Panc1 (cell line): ENCODE measurements around the gene DUS1L. TPM values are rescaled to one million over a fixed set of nuclear protein-coding genes. Genes with fewer than 3 reads are reported as not detected.

Experiments used
- ATAC-seq: fragments of 200-7000 bp; cut with Tn5 transposase; 2 replicates; pipeline ENCODE4 v1.9.1; 2020; ENCODE audit warnings: mild to moderate bottlenecking, moderate library complexity
- BruUV-seq: library from RNA; stranded (reverse); fragments of 400-500 nt; replicated peaks from 2 replicates; lab custom pipeline; 2021; lab: Mats Ljungman, UMichigan
- CTCF ChIA-PET: fragments of 300-600 bp; sonication (Branson Sonifier 250); formaldehyde crosslinking; loops from one replicate; lab custom pipeline; 2022; ENCODE audit warnings: antibody characterized with exemption; lab: Charles Lee
- POLR2A ChIA-PET: fragments of 300-600 bp; sonication (Branson Sonifier 250); formaldehyde crosslinking; loops from one replicate; lab custom pipeline; 2022; ENCODE audit warnings: antibody characterized with exemption; lab: Charles Lee
- DNase-seq: peaks from one replicate; pipeline ENCODE4 v3.0.0-alpha.2; 2010; ENCODE audit warnings: low read depth, low spot score
- H3K27ac ChIP-seq: 2 replicates; pipeline ENCODE4 v1.5.1; 2011; ENCODE audit warnings: mild to moderate bottlenecking, low read length, inconsistent platforms
- H3K27me3 ChIP-seq: fragments of 200-500 bp; sonication (Bioruptor generic); 2 replicates; pipeline ENCODE4 v1.6.0; 2014; ENCODE audit warnings: low read length, inconsistent platforms; ENCODE audit not compliant: control insufficient read depth, insufficient read depth
- H3K36me3 ChIP-seq: fragments of 200-500 bp; sonication (Bioruptor generic); 2 replicates; pipeline ENCODE4 v1.5.1; 2014; ENCODE audit warnings: inconsistent platforms, mild to moderate bottlenecking, low read length, moderate library complexity; ENCODE audit not compliant: control insufficient read depth, insufficient read depth
- H3K4me1 ChIP-seq: 2 replicates; pipeline ENCODE4 v1.5.1; 2011; ENCODE audit warnings: inconsistent platforms, mild to moderate bottlenecking, low read length, moderate library complexity; ENCODE audit not compliant: control insufficient read depth, insufficient read depth
- H3K4me3 ChIP-seq, 2 experiments: 2 replicates each; pipeline ENCODE4 v1.5.1; 2011 to 2012; ENCODE audit warnings: low read depth in 2 of 2, low read length in 2 of 2, mild to moderate bottlenecking in 2 of 2, inconsistent platforms in 1 of 2, moderate library complexity in 1 of 2
- H3K9me3 ChIP-seq: fragments of 200-500 bp; sonication (Bioruptor generic); 2 replicates; pipeline ENCODE4 v1.5.1; 2014; ENCODE audit warnings: low read depth, mild to moderate bottlenecking, inconsistent platforms, low read length, moderate library complexity; ENCODE audit not compliant: control insufficient read depth, insufficient read depth
- CTCF ChIP-seq: fragments of 450-650 bp; IDR thresholded peaks from 2 replicates; pipeline ENCODE4 v1.5.1; 2017; ENCODE audit warnings: mild to moderate bottlenecking
- POLR2AphosphoS5 ChIP-seq: IDR thresholded peaks from 2 replicates; pipeline ENCODE4 v1.6.1; 2012; ENCODE audit warnings: mild to moderate bottlenecking, low read depth, low read length, moderate library complexity
- REST ChIP-seq, 2 experiments: IDR thresholded peaks; 2 replicates each; pipeline ENCODE4 v1.6.1; 2011 to 2012; ENCODE audit warnings: low read depth in 2 of 2, control low read depth in 1 of 2, low read length in 1 of 2, mild to moderate bottlenecking in 1 of 2, moderate library complexity in 1 of 2; ENCODE audit not compliant: insufficient read depth in 1 of 2
- SIN3A ChIP-seq: IDR thresholded peaks from 2 replicates; pipeline ENCODE4 v1.6.1; 2012; ENCODE audit warnings: low read depth, mild to moderate bottlenecking, low read length, moderate library complexity, borderline replicate concordance; ENCODE audit not compliant: insufficient read depth
- TCF7L2 ChIP-seq: IDR thresholded peaks from 2 replicates; pipeline ENCODE4 v1.6.1; 2011; ENCODE audit warnings: mild to moderate bottlenecking, low read depth, low read length, inconsistent platforms
- in situ Hi-C: cut with HindIII; loops from 2 replicates; pipeline ENCODE4 v1.10.0; 2016; ENCODE audit warnings: low sequenced_read_pairs, low pct_unique_long_range_greater_than_20kb
- intact Hi-C: fragments of 100-400 bp; cut with micrococcal nuclease; formaldehyde crosslinking; loops from one replicate; pipeline ENCODE4 v1.10.0; 2022; ENCODE audit not compliant: unreplicated experiment
- total RNA-seq: library from RNA; stranded (reverse); gene quantifications from one replicate; pipeline ENCODE4 v1.2.1, GENCODE V29; 2021; ENCODE audit not compliant: unreplicated experiment

The DUS1L gene
- total RNA-seq, 1 experiment from 2014 or later, result 115 TPM

- POLR2A ChIA-PET, result no interaction called here
- Histone ChIP-seq H3K27me3 (no peaks in the 10 kb centered on the region), H3K9me3 (no peaks in the 10 kb centered on the region), H3K4me3 (peak overlapping the region in 1 of 2 experiments; percentile 74; a peak in 1 of 4 replicates), H3K36me3 (no peaks in the 10 kb centered on the region; the same call in 1 of the 2 replicates), H3K27ac (no peak overlapping the region), H3K4me1 (peaks cover 38% of the 10 kb centered on the region)
- DNase-seq (no peak), ATAC-seq (no peak)
- CTCF ChIA-PET, result interaction anchor here (0.6 to 5.3 kb wide), 6 partner anchors 10 to 127 kb away, joined by 3 to 37 read pairs (median 10); partner anchors contain the start of gene NOTUM
- BruUV-seq, result no TSS peak
- intact Hi-C loops (loop anchor here (2.0 to 10.0 kb wide), 2 partner anchors 58 to 156 kb away; partner anchors contain the start of gene P4HB), in situ Hi-C loops (no loop called here)
- TF ChIP-seq POLR2AphosphoS5 (no peak), TCF7L2 (no peak), CTCF (no peak), SIN3A (no peak), REST (IDR thresholded peaks at IDR 0.05; ENCODE audit: insufficient read depth in 1 of 2, low read depth in 2 of 2, low read length in 1 of 2) (no peak)
These were observed 45.0 kb downstream of the DUS1L start for GRCh38 chr17:82020572-82021106.

- POLR2A ChIA-PET, result interaction anchor here (0.5 to 0.7 kb wide), 2 partner anchors 35 to 150 kb away, joined by 3 to 4 read pairs; no protein-coding TSS in a partner anchor
- no peaks in the 10 kb centered on the region for H3K9me3 ChIP-seq
- TF ChIP-seq SIN3A (no peak), POLR2AphosphoS5 (no peak; the same call in 1 of the 2 replicates), CTCF (peak; percentile 98), TCF7L2 (no peak)
- ATAC-seq (no peak), DNase-seq (no peak)
- intact Hi-C loops (loop anchor here (2.0 to 10.0 kb wide), 2 partner anchors 57 to 155 kb away; partner anchors contain the start of gene P4HB), in situ Hi-C loops (no loop called here)
- CTCF ChIA-PET, result interaction anchor here (0.5 to 5.3 kb wide), 7 partner anchors 18 to 123 kb away, joined by 3 to 37 read pairs (median 5); partner anchors contain the start of genes DCXR and NOTUM
- no peak overlapping the region for H3K27ac ChIP-seq
- no peaks in the 10 kb centered on the region for H3K27me3 ChIP-seq
- H3K4me3 ChIP-seq, result no peak overlapping the region
- H3K36me3 ChIP-seq, result no peaks in the 10 kb centered on the region; the same call in 1 of the 2 replicates
- BruUV-seq, result no TSS peak
- peaks cover 38% of the 10 kb centered on the region for H3K4me1 ChIP-seq
These were observed 45.7 kb downstream of the DUS1L start for GRCh38 chr17:82019690-82020571.
